Thyroid gland (tissue), 4 donors: ENCODE results near the gene IL19. TPM values are rescaled to one million over a fixed set of nuclear protein-coding genes. Genes with fewer than 3 reads are reported as not detected.

Experiments used
- DNase-seq, 2 donors: peaks; one replicate each; pipeline ENCODE4 v3.0.0-alpha.2; 2019
- H3K27ac ChIP-seq, 3 donors: fragments of 200-600 bp; sonication (generic); 1 replicate in 2 of 3; 2 replicates in 1 of 3; pipeline ENCODE4 v1.5.1; 2016 to 2019; ENCODE audit warnings: mild to moderate bottlenecking in 1 of 3, moderate library complexity in 1 of 3
- H3K27me3 ChIP-seq: fragments of 200-600 bp; sonication (generic); one replicate; pipeline ENCODE4 v1.5.1; 2019
- H3K36me3 ChIP-seq, 2 donors: fragments of 200-600 bp; sonication (generic); one replicate each; pipeline ENCODE4 v1.5.1; 2016 to 2019
- H3K4me1 ChIP-seq, 2 donors: fragments of 200-600 bp; sonication (generic); one replicate each; pipeline ENCODE4 v1.5.1; 2017 to 2019
- H3K4me3 ChIP-seq, 3 donors: fragments of 200-600 bp; sonication (generic); replicated peaks in 1 of 3; 1 replicate in 2 of 3; 2 replicates in 1 of 3; pipeline ENCODE4 v1.5.1; 2016; ENCODE audit warnings: mild to moderate bottlenecking in 1 of 3
- H3K9me3 ChIP-seq: fragments of 200-600 bp; sonication (generic); one replicate; pipeline ENCODE4 v1.5.1; 2017
- POLR2A ChIP-seq, 2 donors: fragments of 450-650 bp; IDR thresholded peaks; one replicate each; pipeline ENCODE4 v1.6.1; 2017; ENCODE audit warnings: antibody characterized with exemption in 2 of 2, mild to moderate bottlenecking in 2 of 2, moderate library complexity in 1 of 2
- WGBS, 2 donors: methylation state at CpG; one replicate each; pipeline ENCODE4 v1.1.5; 2017; 5-methylcytosine and 5-hydroxymethylcytosine counted together
- intact Hi-C: fragments of 100-400 bp; cut with DNase I; formaldehyde crosslinking; loops from one replicate; pipeline ENCODE4 v1.15.1; 2023
- total RNA-seq, 4 donors: library from RNA; depleted of rRNA; stranded (reverse); fragments of >200 nt; gene quantifications; one replicate each; pipeline ENCODE4 v1.2.3, GENCODE V29; 2016
- TF ChIP-seq, protein P1 (sequence below), 6 experiments: fragments of 200-600 bp in 3 of 6; fragments of 450-650 bp in 3 of 6; sonication (generic) in 3 of 6; IDR thresholded peaks; one replicate each; pipeline ENCODE4 v1.5.1; 2016 to 2019; ENCODE audit warnings: antibody characterized with exemption in 6 of 6, mild to moderate bottlenecking in 2 of 6, inconsistent platforms in 1 of 6, moderate library complexity in 1 of 6

Gene IL19
- total RNA-seq, 4 donors from 2014 or later: not detected

DNA sequence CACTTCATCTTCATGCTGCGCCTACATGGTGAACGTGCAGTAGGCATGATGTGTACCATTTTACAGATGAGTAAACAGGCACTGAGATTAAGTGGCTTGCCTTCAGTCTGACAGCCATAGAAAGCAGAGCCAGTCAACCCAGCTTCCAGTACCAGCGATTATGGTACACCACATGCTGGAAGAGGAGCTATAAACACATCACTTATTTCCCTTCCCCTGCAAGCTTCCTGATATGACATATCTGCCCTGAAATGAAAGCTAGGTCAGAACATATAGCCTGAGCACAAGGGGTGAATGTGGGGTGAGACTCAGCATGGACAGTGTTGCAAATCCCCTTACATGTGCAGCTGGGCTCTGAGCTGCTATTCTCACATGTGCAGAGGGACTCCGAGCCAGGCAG, 61.1 kb downstream of the IL19 start:
- WGBS, 2 donors: 83 to 93% methylated on average over 4 of the region's 4 CpGs
- H3K27ac ChIP-seq: peak overlapping the region in 1 of 3 donors; percentile 38
- no peak for TF ChIP-seq POLR2A (IDR thresholded peaks at IDR 0.05)
- TF ChIP-seq, protein P1, sequence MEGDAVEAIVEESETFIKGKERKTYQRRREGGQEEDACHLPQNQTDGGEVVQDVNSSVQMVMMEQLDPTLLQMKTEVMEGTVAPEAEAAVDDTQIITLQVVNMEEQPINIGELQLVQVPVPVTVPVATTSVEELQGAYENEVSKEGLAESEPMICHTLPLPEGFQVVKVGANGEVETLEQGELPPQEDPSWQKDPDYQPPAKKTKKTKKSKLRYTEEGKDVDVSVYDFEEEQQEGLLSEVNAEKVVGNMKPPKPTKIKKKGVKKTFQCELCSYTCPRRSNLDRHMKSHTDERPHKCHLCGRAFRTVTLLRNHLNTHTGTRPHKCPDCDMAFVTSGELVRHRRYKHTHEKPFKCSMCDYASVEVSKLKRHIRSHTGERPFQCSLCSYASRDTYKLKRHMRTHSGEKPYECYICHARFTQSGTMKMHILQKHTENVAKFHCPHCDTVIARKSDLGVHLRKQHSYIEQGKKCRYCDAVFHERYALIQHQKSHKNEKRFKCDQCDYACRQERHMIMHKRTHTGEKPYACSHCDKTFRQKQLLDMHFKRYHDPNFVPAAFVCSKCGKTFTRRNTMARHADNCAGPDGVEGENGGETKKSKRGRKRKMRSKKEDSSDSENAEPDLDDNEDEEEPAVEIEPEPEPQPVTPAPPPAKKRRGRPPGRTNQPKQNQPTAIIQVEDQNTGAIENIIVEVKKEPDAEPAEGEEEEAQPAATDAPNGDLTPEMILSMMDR (IDR thresholded peaks at IDR 0.05): no peak
- intact Hi-C loops: no loop called here
- no peaks in the 10 kb centered on the region for H3K9me3 ChIP-seq
- no peak overlapping the region for H3K4me3 ChIP-seq
- DNase-seq: no peak
- peaks cover 12 to 35% of the 10 kb centered on the region in 2 donors for H3K4me1 ChIP-seq
- no peaks in the 10 kb centered on the region for H3K27me3 ChIP-seq
- H3K36me3 ChIP-seq: no peaks in the 10 kb centered on the region

DNA sequence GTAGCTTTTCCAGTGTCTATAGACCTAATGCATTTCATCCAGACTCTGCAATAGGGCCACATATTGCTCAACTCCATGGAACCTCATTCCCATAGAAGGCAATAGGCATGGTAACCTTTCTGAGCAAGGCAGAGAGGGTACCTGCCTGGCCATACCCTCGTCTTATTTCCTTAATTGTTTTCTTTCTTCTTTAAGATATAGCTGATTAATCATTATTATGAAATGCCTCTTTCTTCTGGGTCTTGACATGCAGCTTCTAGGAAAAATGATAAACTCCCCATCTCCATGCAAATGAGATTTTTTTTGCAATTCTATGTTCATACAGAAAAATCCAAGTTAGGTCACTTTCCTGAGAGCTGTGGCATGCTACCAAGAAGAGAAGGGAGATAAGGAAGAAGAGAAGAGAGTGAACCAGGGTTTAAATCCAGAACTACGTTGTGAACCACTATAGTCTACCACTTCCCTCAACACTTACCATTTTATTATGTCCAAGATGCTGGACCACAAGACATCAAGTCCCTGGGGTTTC, 61.8 kb downstream of the IL19 start:
- Histone ChIP-seq H3K27me3 (no peaks in the 10 kb centered on the region), H3K4me3 (no peak overlapping the region), H3K9me3 (no peaks in the 10 kb centered on the region), H3K4me1 (peaks cover 12 to 35% of the 10 kb centered on the region in 2 donors), H3K36me3 (no peaks in the 10 kb centered on the region), H3K27ac (peak overlapping the region; percentile 43 to 65 (median 55))
- intact Hi-C loops: no loop called here
- 74 to 81% methylated on average over 2 of the region's 2 CpGs for WGBS, 2 donors
- TF ChIP-seq, protein P1 (IDR thresholded peaks at IDR 0.05): no peak
- no peak for DNase-seq

GRCh38 chr1:206833106-206833680, 62.6 kb downstream of the IL19 start:
- 28 to 31% methylated on average over 2 of the region's 2 CpGs for WGBS, 2 donors
- H3K27ac ChIP-seq: peak overlapping the region; percentile 43 to 65 (median 55)
- TF ChIP-seq POLR2A (IDR thresholded peaks at IDR 0.05): no peak
- TF ChIP-seq, protein P1 (IDR thresholded peaks at IDR 0.05): no peak
- no peaks in the 10 kb centered on the region for H3K36me3 ChIP-seq
- H3K4me1 ChIP-seq: peaks cover 12 to 35% of the 10 kb centered on the region in 2 donors
- H3K27me3 ChIP-seq: no peaks in the 10 kb centered on the region
- no peaks in the 10 kb centered on the region for H3K9me3 ChIP-seq
- no peak for DNase-seq
- intact Hi-C loops: no loop called here
- H3K4me3 ChIP-seq: no peak overlapping the region

DNA sequence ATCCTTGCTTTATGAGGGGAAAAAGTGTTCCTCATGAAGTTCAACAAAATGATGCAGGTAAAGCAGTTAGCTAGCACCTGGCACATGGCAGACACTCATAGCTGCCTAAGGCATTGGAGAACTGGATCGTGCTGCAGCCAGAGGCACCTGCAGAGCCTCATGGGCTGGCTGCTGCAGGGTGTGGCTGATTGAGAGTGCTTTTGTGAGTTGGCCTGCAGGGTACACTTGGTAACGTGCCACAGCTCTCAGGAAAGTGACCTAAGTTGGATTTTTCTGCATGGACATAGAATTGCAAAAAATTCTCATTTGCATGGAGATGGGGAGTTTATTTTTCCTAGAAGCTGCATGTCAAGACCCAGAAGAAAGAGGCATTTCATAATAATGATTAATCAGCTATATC, 63.2 kb downstream of the IL19 start:
- TF ChIP-seq, protein P1 (IDR thresholded peaks at IDR 0.05): peak in 2 of 6 experiments; percentile 8 to 9
- TF ChIP-seq POLR2A (IDR thresholded peaks at IDR 0.05): no peak
- peak; percentile 82 to 83 for DNase-seq
- WGBS, 2 donors: 23 to 29% methylated on average over 2 of the region's 2 CpGs
- no peaks in the 10 kb centered on the region for H3K9me3 ChIP-seq
- peaks cover 12 to 35% of the 10 kb centered on the region in 2 donors for H3K4me1 ChIP-seq
- peak overlapping the region; percentile 43 to 65 (median 49) for H3K27ac ChIP-seq
- intact Hi-C loops: no loop called here
- H3K4me3 ChIP-seq: no peak overlapping the region
- H3K36me3 ChIP-seq: no peaks in the 10 kb centered on the region
- H3K27me3 ChIP-seq: no peaks in the 10 kb centered on the region

GRCh38 chr1:206834217-206834616, 63.6 kb downstream of the IL19 start:
- intact Hi-C loops: no loop called here
- TF ChIP-seq, protein P1 (IDR thresholded peaks at IDR 0.05): no peak
- no peak for TF ChIP-seq POLR2A (IDR thresholded peaks at IDR 0.05)
- WGBS, 2 donors: 86 to 89% methylated on average over 6 of the region's 6 CpGs

More at GRCh38 chr1:206834217-206834616, 63.6 kb downstream of the IL19 start:
- Histone ChIP-seq H3K27me3 (no peaks in the 10 kb centered on the region), H3K4me1 (peaks cover 12 to 35% of the 10 kb centered on the region in 2 donors), H3K36me3 (no peaks in the 10 kb centered on the region), H3K27ac (no peak overlapping the region), H3K4me3 (no peak overlapping the region), H3K9me3 (no peaks in the 10 kb centered on the region)
- no peak for DNase-seq
